ENCODE results near the gene CTNNA2. TPM values are rescaled to one million over a fixed set of nuclear protein-coding genes. Genes with fewer than 3 reads are reported as not detected.
A peak's percentile ranks its signal among the peaks of the same experiment; 100 is the strongest.

The CTNNA2 gene
- total and polyA plus RNA-seq, 9 of the 15 experiments (the other 6 are each of a cell fraction or from before 2014, with no cell fraction given): 0.03 to 0.40 (median 0.15) TPM

DNA sequence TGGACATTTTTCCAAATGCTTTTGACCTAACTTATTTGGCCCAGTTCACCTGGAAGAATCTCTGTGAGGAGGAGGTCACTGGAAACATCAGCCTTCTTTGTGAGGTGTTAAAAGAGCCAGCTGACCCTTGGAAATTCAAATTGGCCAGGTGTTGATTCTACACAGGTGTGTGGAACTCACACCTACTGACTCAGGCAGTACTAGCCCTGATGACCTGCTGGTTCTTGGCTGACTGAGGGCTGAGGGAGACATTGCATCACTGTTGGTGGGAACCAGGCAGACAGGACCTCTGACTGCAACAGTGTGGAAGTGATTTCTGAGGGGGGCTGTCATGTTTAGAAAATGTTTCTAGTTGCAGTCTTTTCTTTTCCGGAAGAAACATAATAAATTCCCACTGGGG, 1033.9 kb downstream of the CTNNA2 start (continued):
- TF ChIP-seq, protein P1, sequence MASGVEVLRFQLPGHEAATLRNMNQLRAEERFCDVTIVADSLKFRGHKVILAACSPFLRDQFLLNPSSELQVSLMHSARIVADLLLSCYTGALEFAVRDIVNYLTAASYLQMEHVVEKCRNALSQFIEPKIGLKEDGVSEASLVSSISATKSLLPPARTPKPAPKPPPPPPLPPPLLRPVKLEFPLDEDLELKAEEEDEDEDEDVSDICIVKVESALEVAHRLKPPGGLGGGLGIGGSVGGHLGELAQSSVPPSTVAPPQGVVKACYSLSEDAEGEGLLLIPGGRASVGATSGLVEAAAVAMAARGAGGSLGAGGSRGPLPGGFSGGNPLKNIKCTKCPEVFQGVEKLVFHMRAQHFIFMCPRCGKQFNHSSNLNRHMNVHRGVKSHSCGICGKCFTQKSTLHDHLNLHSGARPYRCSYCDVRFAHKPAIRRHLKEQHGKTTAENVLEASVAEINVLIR (CRISPR knock-in tag; IDR thresholded peaks at IDR 0.05): no peak
- TF ChIP-seq, protein P2, sequence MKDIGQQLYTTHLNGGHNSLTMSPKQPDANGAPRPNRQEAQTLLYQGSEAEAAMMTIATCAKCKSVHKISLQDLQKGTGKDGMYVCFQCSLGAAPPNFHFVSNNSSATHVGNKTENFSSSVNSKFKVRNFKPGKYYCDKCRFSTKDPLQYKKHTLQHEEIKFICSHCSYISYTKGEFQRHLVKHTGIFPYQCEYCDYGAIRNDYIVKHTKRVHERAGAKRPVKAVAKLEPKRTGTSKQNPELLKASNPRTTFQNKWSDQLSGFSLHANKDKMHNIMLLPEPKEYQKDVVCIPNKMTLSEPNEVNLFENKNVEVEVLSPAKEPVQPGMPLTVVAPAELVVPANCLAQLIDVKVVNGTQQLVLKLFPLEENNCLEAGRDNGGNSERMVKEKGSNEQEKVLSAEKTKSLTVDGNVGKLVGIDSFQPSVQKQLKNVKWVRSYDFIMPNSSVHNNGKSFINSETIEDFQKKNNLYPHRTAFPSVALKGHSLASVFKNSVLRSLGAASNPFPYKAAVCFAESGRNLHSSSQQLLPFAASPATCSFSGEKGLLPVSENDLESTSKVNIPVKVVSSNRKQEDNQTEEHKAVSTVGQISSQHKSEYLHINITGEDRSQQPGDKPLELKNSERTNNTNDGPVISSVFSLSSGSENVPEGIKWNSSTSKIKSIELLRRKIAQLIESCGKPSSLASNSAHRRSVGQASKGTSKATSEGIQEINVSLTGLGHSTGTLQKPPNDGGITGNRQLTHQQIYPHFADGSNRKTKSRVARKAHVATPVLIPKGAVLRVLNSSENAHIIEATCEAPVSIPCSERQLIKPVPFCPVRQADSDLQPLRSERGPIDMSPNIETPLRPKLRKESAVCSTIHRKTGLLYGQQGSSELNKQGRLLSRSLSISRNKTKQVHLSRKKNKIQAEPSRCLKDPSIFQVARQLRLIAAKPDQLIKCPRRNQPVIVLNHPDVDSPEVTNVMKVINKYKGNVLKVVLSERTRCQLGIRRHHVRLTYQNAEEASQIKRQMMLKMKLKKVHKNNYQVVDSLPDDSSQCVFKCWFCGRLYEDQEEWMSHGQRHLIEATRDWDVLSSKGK (CRISPR knock-in tag; IDR thresholded peaks at IDR 0.05): no peak
- no peak for TF ChIP-seq ATF7 (IDR thresholded peaks at IDR 0.05)
- TF ChIP-seq CREBBP (IDR thresholded peaks at IDR 0.05; ENCODE audit: low read depth, low read length): no peak

DNA sequence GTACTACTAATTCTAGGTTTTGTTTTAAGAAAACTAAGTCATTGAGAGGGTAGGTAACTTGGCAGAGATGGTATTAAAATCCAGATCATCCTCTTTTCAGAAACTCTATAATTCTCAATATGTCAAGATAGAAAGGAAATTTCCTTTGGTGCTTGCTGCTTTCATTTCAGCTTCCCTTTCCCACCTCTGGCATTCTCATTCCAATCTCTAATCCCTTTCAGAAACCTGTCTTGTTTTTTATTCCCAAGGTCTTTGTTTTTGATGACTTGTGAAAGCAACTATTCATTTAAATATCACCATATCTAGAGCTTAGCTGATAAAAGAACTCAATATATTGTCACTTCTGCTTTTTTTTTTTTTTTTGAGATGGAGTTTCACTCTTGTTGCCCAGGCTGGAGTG, 1034.5 kb downstream of the CTNNA2 start:
- in situ Hi-C loops (cut with MboI): no loop called here
- Histone ChIP-seq H2AFZ (ENCODE audit: low read depth, low read length) (no peak overlapping the region), H3K36me3 (ENCODE audit: control insufficient read depth, insufficient read depth, low read length) (no peaks in the 10 kb centered on the region), H4K20me1 (replicated peaks; ENCODE audit: control insufficient read depth, insufficient read depth, low read length) (no peaks in the 10 kb centered on the region), H3K79me2 (ENCODE audit: control insufficient read depth, insufficient read depth, low read length) (no peaks in the 10 kb centered on the region), H3K9me3 (replicated peaks; ENCODE audit: control insufficient read depth, insufficient read depth, low read depth, low read length) (no peaks in the 10 kb centered on the region), H3K9ac (ENCODE audit: insufficient read depth in 1 of 2, low read depth in 2 of 2, low read length in 2 of 2) (no peak overlapping the region), H3K4me1 (replicated peaks in 1 of 2; ENCODE audit: control insufficient read depth in 2 of 2, insufficient read depth in 2 of 2, low read length in 2 of 2) (no peaks in the 10 kb centered on the region), H3K27me3 (ENCODE audit: control insufficient read depth in 2 of 2, insufficient read depth in 2 of 2, low read length in 2 of 2) (no peaks in the 10 kb centered on the region), H3K9me1 (ENCODE audit: control insufficient read depth, insufficient read depth, low read length) (no peaks in the 10 kb centered on the region), H3K4me3 (no peak overlapping the region), H3K27ac (ENCODE audit: extremely low read depth, low read depth, low read length) (no peak overlapping the region), H3K4me2 (ENCODE audit: insufficient read depth, low read length) (no peak overlapping the region)
- intact Hi-C loops (cut with micrococcal nuclease): no loop called here
- no TSS peak for BruUV-seq (replicated peaks)
- FAIRE-seq (no peak), DNase-seq (ENCODE audit: extremely low read depth in 1 of 4, low spot score in 3 of 4) (no peak), ATAC-seq (no peak)
- POLR2A ChIA-PET: no interaction called here
- 0 out of 2 replicates have a peak, but pooled peaks have one; percentile 4 for TF ChIP-seq SPI1 (IDR thresholded peaks at IDR 0.05; ENCODE audit: borderline replicate concordance, low read depth, low read length)
- TF ChIP-seq JUN (IDR thresholded peaks at IDR 0.05; ENCODE audit: borderline replicate concordance, low read depth, low read length): no peak
- no peak for TF ChIP-seq JUN (CRISPR knock-in tag; IDR thresholded peaks at IDR 0.05; ENCODE audit: borderline replicate concordance)
- CTCF ChIA-PET (ENCODE audit: low intra/inter-chr PET ratio): no interaction called here

All from K562 (cell line).